GM12878 (cell line): ENCODE data around the gene NDE1. TPM values are rescaled to one million over a fixed set of nuclear protein-coding genes. Genes with fewer than 3 reads are reported as not detected.

Source experiments
- ATAC-seq: fragments of 200-7000 bp; cut with Tn5 transposase; 3 replicates; pipeline ENCODE4 v1.9.1; 2020; ENCODE audit warnings: mild to moderate bottlenecking, moderate library complexity
- BruUV-seq: library from RNA; stranded (reverse); fragments of 400-500 nt; replicated peaks from 2 replicates; lab custom pipeline; 2021; lab: Mats Ljungman, UMichigan
- CTCF ChIA-PET: fragments of 300-600 bp; sonication (Branson Sonifier 250); formaldehyde crosslinking; extraction: SDS; loops from one replicate; lab custom pipeline; 2021; ENCODE audit warnings: inconsistent platforms; lab: Yijun Ruan, JAX
- POLR2A ChIA-PET: fragments of 350-600 bp; formaldehyde crosslinking; extraction: SDS; loops from one replicate; lab custom pipeline; 2021; ENCODE audit warnings: inconsistent platforms; lab: Charles Lee
- RAD21 ChIA-PET: fragments of 300-600 bp; sonication (Branson Sonifier 250); formaldehyde crosslinking; loops from one replicate; lab custom pipeline; 2023; ENCODE audit warnings: antibody characterized with exemption; ENCODE audit not compliant: unreplicated experiment; lab: Charles Lee
- SMC1A ChIA-PET: fragments of 300-600 bp; sonication (Branson Sonifier 250); formaldehyde crosslinking; loops from one replicate; lab custom pipeline; 2023; ENCODE audit not compliant: unreplicated experiment, uncharacterized antibody; lab: Charles Lee
- DNase-seq: peaks from one replicate; pipeline ENCODE4 v3.0.0-alpha.2; 2011; ENCODE audit warnings: low read depth, low spot score
- FAIRE-seq: peaks from 3 replicates; lab custom pipeline; 2011; peaks lifted over from hg19 to GRCh38; lab: Jason Lieb, UNC
- H2AFZ ChIP-seq: 2 replicates; pipeline ENCODE4 v1.6.0; 2011; ENCODE audit warnings: low read depth, low read length, control low read depth; ENCODE audit not compliant: control insufficient read depth
- H3K27ac ChIP-seq: 2 replicates; pipeline ENCODE4 v1.5.1; 2011; ENCODE audit warnings: control low read depth; ENCODE audit not compliant: control insufficient read depth, insufficient read depth
- H3K27me3 ChIP-seq, 2 experiments: replicated peaks in 1 of 2; 2 replicates each; pipeline versions ENCODE4 v1.6.0 to v1.6.1; 2011; ENCODE audit warnings: low read length in 1 of 2; ENCODE audit not compliant: control insufficient read depth in 2 of 2, insufficient read depth in 2 of 2
- H3K36me3 ChIP-seq, 2 experiments: 2 replicates each; pipeline ENCODE4 v1.5.1; 2011; ENCODE audit warnings: low read length in 1 of 2; ENCODE audit not compliant: control insufficient read depth in 2 of 2, insufficient read depth in 2 of 2
- H3K4me1 ChIP-seq: 2 replicates; pipeline ENCODE4 v1.6.1; 2011; ENCODE audit warnings: mild to moderate bottlenecking, low read length, moderate library complexity, mixed read lengths; ENCODE audit not compliant: control insufficient read depth, insufficient read depth
- H3K4me2 ChIP-seq: 2 replicates; pipeline ENCODE4 v1.6.0; 2011; ENCODE audit warnings: control low read depth; ENCODE audit not compliant: control insufficient read depth, insufficient read depth
- H3K4me3 ChIP-seq: fragments of 200-600 bp; sonication (generic); 2 replicates; pipeline ENCODE4 v1.5.1; 2016
- H3K79me2 ChIP-seq: 2 replicates; pipeline ENCODE4 v1.6.0; 2011; ENCODE audit warnings: low read length; ENCODE audit not compliant: control insufficient read depth, insufficient read depth
- H3K9ac ChIP-seq: 2 replicates; pipeline ENCODE4 v1.8.0; 2011; ENCODE audit warnings: low read length, control low read depth, mixed read lengths; ENCODE audit not compliant: control insufficient read depth, insufficient read depth
- H3K9me3 ChIP-seq: replicated peaks from 3 replicates; pipeline ENCODE4 v1.5.1; 2011; ENCODE audit warnings: mild to moderate bottlenecking, low read length; ENCODE audit not compliant: control insufficient read depth, insufficient read depth
- H4K20me1 ChIP-seq: 2 replicates; pipeline ENCODE4 v1.6.0; 2011; ENCODE audit not compliant: control insufficient read depth, insufficient read depth
- BMI1 ChIP-seq: fragments of 450-650 bp; IDR thresholded peaks from 2 replicates; pipeline ENCODE4 v1.6.1; 2016; ENCODE audit warnings: mild to moderate bottlenecking, moderate library complexity, borderline replicate concordance
- BRCA1 ChIP-seq: IDR thresholded peaks from 2 replicates; pipeline ENCODE4 v1.6.1; 2011; ENCODE audit warnings: low read depth, low read length, improper control_type of control experiment
- CHD1 ChIP-seq: IDR thresholded peaks from 2 replicates; pipeline ENCODE4 v1.6.1; 2012; ENCODE audit warnings: low read depth, low read length, improper control_type of control experiment
- HDAC2 ChIP-seq: fragments of 200-600 bp; sonication (generic); IDR thresholded peaks from 2 replicates; pipeline ENCODE4 v1.6.1; 2017
- HDGF ChIP-seq: fragments of 450-650 bp; IDR thresholded peaks from 2 replicates; pipeline ENCODE4 v1.6.1; 2016; ENCODE audit warnings: antibody characterized with exemption
- IKZF1 ChIP-seq: fragments of 450-650 bp; conservative IDR thresholded peaks from 2 replicates; pipeline ENCODE4 v1.6.1; 2017; ENCODE audit warnings: antibody characterized with exemption, mild to moderate bottlenecking
- LARP7 ChIP-seq: fragments of 450-650 bp; IDR thresholded peaks from 2 replicates; pipeline ENCODE4 v1.6.1; 2017; ENCODE audit warnings: mild to moderate bottlenecking
- MXI1 ChIP-seq: fragments of 150-350 bp; IDR thresholded peaks from 2 replicates; pipeline ENCODE4 v1.6.1; 2011; ENCODE audit warnings: low read depth, mild to moderate bottlenecking, inconsistent platforms, low read length, improper control_type of control experiment
- RAD51 ChIP-seq: fragments of 450-650 bp; IDR thresholded peaks from 2 replicates; pipeline ENCODE4 v1.6.1; 2016; ENCODE audit warnings: moderate library complexity, mild to moderate bottlenecking, inconsistent platforms
- SIN3A ChIP-seq: IDR thresholded peaks from 2 replicates; pipeline ENCODE4 v1.6.1; 2012; ENCODE audit warnings: low read depth, low read length, improper control_type of control experiment
- STAT3 ChIP-seq: IDR thresholded peaks from 2 replicates; pipeline ENCODE4 v1.6.1; 2011; ENCODE audit warnings: low read depth, low read length, improper control_type of control experiment
- TAF1 ChIP-seq: IDR thresholded peaks from 2 replicates; pipeline ENCODE4 v1.6.1; 2011; ENCODE audit warnings: mild to moderate bottlenecking, low read depth, low read length, borderline replicate concordance
- TBL1XR1 ChIP-seq: IDR thresholded peaks from 2 replicates; pipeline ENCODE4 v1.6.1; 2012; ENCODE audit warnings: low read depth, low read length, improper control_type of control experiment
- WRNIP1 ChIP-seq: IDR thresholded peaks from 2 replicates; pipeline ENCODE4 v1.6.1; 2011; ENCODE audit warnings: low read depth, low read length, improper control_type of control experiment, borderline replicate concordance
- ZBED1 ChIP-seq: IDR thresholded peaks from 2 replicates; pipeline ENCODE4 v1.6.1; 2016; ENCODE audit warnings: borderline replicate concordance
- ZNF384 ChIP-seq: IDR thresholded peaks from 2 replicates; pipeline ENCODE4 v1.6.1; 2012; ENCODE audit warnings: low read depth, mild to moderate bottlenecking, low read length, improper control_type of control experiment, borderline replicate concordance
- WGBS: methylation state at CpG from one replicate; pipeline ENCODE4 v1.1.6; 2016; ENCODE audit warnings: low lambda C conversion rate; ENCODE audit not compliant: insufficient replicate concordance, insufficient coverage; ENCODE audit errors: missing lambda C conversion rate; 5-methylcytosine and 5-hydroxymethylcytosine counted together
- in situ Hi-C: fragments of 300-500 bp; cut with MboI; formaldehyde crosslinking; loops from 9 replicates; pipeline ENCODE4 v1.14.3; 2018; ENCODE audit warnings: mixed read lengths
- intact Hi-C: fragments of 100-400 bp; cut with micrococcal nuclease; formaldehyde crosslinking; loops from one replicate; pipeline ENCODE4 v1.14.2; 2022; ENCODE audit not compliant: unreplicated experiment
- polyA plus RNA-seq, 11 experiments: library from polyadenylated mRNA; depleted of rRNA in 4 of 11; unstranded in 6 of 11; stranded (reverse) in 5 of 11; fragments of >200 nt; fragmentation: Nextera tagmentation in 4 of 11; fragmentation: Illumina TruSeq in 1 of 11; extraction: Ambion mirVana in 4 of 11; extraction: Trizol in 1 of 11; gene quantifications; 1 replicate in 1 of 11; 2 replicates in 10 of 11; pipeline versions ENCODE4 v1.2.1 to v1.2.3, GENCODE V29; 2011 to 2016; ENCODE audit warnings: inconsistent platforms in 2 of 11, missing spikeins in 2 of 11, low read depth in 1 of 11
- total RNA-seq, 4 experiments: library from RNA; depleted of rRNA in 3 of 4; stranded (reverse); fragments of >200 nt in 3 of 4; fragmentation: Illumina TruSeq in 1 of 4; extraction: Trizol in 1 of 4; gene quantifications; 2 replicates each; pipeline versions ENCODE4 v1.2.1 to v1.2.3, GENCODE V29; 2013 to 2021
- TF ChIP-seq, protein P1 (sequence below): fragments of 450-650 bp; IDR thresholded peaks from 2 replicates; pipeline ENCODE4 v1.6.1; 2017; ENCODE audit warnings: borderline replicate concordance
- TF ChIP-seq, protein P2 (sequence below): fragments of 450-650 bp; IDR thresholded peaks from 2 replicates; pipeline ENCODE4 v1.6.1; 2017; ENCODE audit warnings: mild to moderate bottlenecking, moderate library complexity
- TF ChIP-seq, protein P3 (sequence below): IDR thresholded peaks from 2 replicates; pipeline ENCODE4 v1.6.1; 2012; ENCODE audit warnings: low read length, inconsistent platforms

Gene NDE1
- total and polyA plus RNA-seq, 10 of the 15 experiments (the other 5 are each of a cell fraction or from before 2014, with no cell fraction given): 5.7 to 148 (median 87.8) TPM

DNA sequence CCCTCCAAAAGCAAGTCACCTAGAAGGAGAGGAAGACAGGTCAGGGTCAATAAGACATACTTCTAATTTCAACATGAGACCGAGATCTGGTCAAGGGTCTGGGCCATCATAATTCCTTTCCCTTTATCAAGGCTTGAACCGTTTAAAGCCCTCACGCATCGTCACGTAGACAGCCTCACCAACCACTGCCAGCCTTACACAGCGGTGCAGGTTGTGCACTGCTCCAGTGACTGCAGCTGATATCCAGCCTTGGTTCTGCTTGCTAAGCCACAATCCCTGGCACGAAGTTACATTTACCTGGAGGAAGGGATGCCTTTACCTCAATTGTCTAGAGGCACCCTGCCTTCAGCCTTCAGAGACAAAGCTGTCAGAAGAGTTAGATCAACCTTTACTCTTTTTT lies 121.6 kb downstream of the NDE1 start:
- H4K20me1 ChIP-seq: no peaks in the 10 kb centered on the region
- ChIA-PET CTCF (no interaction called here), SMC1A (no interaction called here), RAD21 (no interaction called here), POLR2A (interaction anchor here (0.7 kb wide), 1 partner anchor 75 kb away, joined by 6 read pairs; no protein-coding TSS in a partner anchor)
- FAIRE-seq (no peak), ATAC-seq (no peak), DNase-seq (no peak)
- no peaks in the 10 kb centered on the region for H3K79me2 ChIP-seq
- H3K36me3 ChIP-seq: no peaks in the 10 kb centered on the region
- no peak overlapping the region for H2AFZ ChIP-seq
- no peak overlapping the region for H3K9ac ChIP-seq
- no peak overlapping the region for H3K4me2 ChIP-seq
- BruUV-seq: no TSS peak
- H3K9me3 ChIP-seq: no peaks in the 10 kb centered on the region
- WGBS: 47% methylated on average over 7 of the region's 7 CpGs
- no peak overlapping the region for H3K27ac ChIP-seq
- H3K4me3 ChIP-seq: no peak overlapping the region
- no peaks in the 10 kb centered on the region; a peak in 1 of 4 replicates for H3K27me3 ChIP-seq
- H3K4me1 ChIP-seq: no peaks in the 10 kb centered on the region
- TF ChIP-seq, protein P1, sequence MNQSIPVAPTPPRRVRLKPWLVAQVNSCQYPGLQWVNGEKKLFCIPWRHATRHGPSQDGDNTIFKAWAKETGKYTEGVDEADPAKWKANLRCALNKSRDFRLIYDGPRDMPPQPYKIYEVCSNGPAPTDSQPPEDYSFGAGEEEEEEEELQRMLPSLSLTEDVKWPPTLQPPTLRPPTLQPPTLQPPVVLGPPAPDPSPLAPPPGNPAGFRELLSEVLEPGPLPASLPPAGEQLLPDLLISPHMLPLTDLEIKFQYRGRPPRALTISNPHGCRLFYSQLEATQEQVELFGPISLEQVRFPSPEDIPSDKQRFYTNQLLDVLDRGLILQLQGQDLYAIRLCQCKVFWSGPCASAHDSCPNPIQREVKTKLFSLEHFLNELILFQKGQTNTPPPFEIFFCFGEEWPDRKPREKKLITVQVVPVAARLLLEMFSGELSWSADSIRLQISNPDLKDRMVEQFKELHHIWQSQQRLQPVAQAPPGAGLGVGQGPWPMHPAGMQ: no peak
- no peak for TF ChIP-seq TBL1XR1
- no peak for TF ChIP-seq HDGF
- no peak for TF ChIP-seq ZBED1
- TF ChIP-seq, protein P2, sequence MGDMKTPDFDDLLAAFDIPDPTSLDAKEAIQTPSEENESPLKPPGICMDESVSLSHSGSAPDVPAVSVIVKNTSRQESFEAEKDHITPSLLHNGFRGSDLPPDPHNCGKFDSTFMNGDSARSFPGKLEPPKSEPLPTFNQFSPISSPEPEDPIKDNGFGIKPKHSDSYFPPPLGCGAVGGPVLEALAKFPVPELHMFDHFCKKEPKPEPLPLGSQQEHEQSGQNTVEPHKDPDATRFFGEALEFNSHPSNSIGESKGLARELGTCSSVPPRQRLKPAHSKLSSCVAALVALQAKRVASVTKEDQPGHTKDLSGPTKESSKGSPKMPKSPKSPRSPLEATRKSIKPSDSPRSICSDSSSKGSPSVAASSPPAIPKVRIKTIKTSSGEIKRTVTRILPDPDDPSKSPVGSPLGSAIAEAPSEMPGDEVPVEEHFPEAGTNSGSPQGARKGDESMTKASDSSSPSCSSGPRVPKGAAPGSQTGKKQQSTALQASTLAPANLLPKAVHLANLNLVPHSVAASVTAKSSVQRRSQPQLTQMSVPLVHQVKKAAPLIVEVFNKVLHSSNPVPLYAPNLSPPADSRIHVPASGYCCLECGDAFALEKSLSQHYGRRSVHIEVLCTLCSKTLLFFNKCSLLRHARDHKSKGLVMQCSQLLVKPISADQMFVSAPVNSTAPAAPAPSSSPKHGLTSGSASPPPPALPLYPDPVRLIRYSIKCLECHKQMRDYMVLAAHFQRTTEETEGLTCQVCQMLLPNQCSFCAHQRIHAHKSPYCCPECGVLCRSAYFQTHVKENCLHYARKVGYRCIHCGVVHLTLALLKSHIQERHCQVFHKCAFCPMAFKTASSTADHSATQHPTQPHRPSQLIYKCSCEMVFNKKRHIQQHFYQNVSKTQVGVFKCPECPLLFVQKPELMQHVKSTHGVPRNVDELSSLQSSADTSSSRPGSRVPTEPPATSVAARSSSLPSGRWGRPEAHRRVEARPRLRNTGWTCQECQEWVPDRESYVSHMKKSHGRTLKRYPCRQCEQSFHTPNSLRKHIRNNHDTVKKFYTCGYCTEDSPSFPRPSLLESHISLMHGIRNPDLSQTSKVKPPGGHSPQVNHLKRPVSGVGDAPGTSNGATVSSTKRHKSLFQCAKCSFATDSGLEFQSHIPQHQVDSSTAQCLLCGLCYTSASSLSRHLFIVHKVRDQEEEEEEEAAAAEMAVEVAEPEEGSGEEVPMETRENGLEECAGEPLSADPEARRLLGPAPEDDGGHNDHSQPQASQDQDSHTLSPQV: no peak
- TF ChIP-seq BRCA1: no peak
- no peak for TF ChIP-seq HDAC2
- TF ChIP-seq CHD1: no peak
- TF ChIP-seq IKZF1: no peak
- no peak for TF ChIP-seq MXI1
- no peak for TF ChIP-seq BMI1
- TF ChIP-seq WRNIP1: no peak
- TF ChIP-seq, protein P3, sequence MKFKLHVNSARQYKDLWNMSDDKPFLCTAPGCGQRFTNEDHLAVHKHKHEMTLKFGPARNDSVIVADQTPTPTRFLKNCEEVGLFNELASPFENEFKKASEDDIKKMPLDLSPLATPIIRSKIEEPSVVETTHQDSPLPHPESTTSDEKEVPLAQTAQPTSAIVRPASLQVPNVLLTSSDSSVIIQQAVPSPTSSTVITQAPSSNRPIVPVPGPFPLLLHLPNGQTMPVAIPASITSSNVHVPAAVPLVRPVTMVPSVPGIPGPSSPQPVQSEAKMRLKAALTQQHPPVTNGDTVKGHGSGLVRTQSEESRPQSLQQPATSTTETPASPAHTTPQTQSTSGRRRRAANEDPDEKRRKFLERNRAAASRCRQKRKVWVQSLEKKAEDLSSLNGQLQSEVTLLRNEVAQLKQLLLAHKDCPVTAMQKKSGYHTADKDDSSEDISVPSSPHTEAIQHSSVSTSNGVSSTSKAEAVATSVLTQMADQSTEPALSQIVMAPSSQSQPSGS: no peak
- no peak for TF ChIP-seq LARP7
- no peak for TF ChIP-seq TAF1
- TF ChIP-seq SIN3A: no peak
- no peak for TF ChIP-seq RAD51
- TF ChIP-seq STAT3: no peak
- TF ChIP-seq ZNF384: no peak
- in situ Hi-C loops (no loop called here), intact Hi-C loops (no loop called here)
